Measurements from ENCODE around the gene ASCL2. TPM values are rescaled to one million over a fixed set of nuclear protein-coding genes. Genes with fewer than 3 reads are reported as not detected.
A peak's percentile ranks its signal among the peaks of the same experiment; 100 is the strongest.

ASCL2 gene
- total RNA-seq, 1 donor from 2014 or later, result not detected

DNA sequence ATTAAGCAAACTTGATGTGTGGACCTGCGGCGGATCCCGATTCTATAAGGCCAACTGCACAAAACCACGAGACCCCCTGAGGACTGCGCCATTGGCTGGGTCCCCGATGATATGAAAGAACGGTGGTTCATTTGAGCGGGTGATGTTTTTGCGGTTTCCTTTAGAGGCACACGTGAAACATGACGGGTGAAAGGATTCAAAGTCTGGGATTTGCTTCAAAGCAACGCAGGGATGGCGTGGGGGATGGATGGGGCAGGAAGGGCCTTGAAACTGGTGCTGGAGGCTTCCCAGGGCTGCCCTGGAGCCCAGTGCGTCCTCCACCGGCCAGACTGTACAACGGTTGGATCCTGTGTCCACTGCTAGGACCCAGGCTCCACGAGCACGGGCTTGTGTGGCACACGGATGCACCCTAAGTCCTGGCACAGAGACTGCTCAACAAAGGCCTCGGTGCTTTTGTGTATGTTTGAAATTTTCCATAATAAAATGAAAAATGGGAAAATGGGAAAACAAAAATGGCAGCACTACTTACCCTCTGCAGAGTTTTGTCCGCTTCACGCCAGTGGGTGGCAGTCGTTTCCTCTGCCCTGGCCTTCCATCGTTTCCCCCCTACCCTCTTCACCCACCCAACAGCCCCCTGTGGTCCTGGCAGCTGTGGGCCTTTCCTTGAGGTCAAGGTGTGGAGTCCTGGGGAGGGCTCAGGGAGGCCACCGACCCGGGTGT is 3.6 kb downstream of the ASCL2 start:
- H3K27me3 ChIP-seq, result peaks cover 15% of the 10 kb centered on the region
- no peak overlapping the region for H3K4me3 ChIP-seq
- TF ChIP-seq CTCF (IDR thresholded peaks at IDR 0.05), result no peak
- intact Hi-C loops (cut with DNase I), result no loop called here
- no peak overlapping the region for H3K27ac ChIP-seq
- H3K4me1 ChIP-seq, result peaks cover 10 to 11% of the 10 kb centered on the region in 2 donors
- no peaks in the 10 kb centered on the region for H3K36me3 ChIP-seq
- peak in 1 of 2 donors; percentile 47 for DNase-seq (ENCODE audit: low spot score in 2 of 2)
- no peaks in the 10 kb centered on the region for H3K9me3 ChIP-seq

- Histone ChIP-seq H3K27ac (no peak overlapping the region), H3K36me3 (no peaks in the 10 kb centered on the region), H3K9me3 (no peaks in the 10 kb centered on the region), H3K4me1 (peaks cover 8 to 11% of the 10 kb centered on the region in 2 donors), H3K27me3 (peaks cover 8% of the 10 kb centered on the region), H3K4me3 (no peak overlapping the region)
- peak in 1 of 2 donors; percentile 45 for DNase-seq (ENCODE audit: low spot score in 2 of 2)
- TF ChIP-seq CTCF (IDR thresholded peaks at IDR 0.05), result no peak
- intact Hi-C loops (cut with DNase I), result no loop called here
These were observed 4.4 kb downstream of the ASCL2 start for GRCh38 chr11:2265854-2266585.

- peak in 1 of 2 donors; percentile 64 for DNase-seq (ENCODE audit: low spot score in 2 of 2)
- H3K4me3 ChIP-seq, result no peak overlapping the region
- no peaks in the 10 kb centered on the region for H3K9me3 ChIP-seq
- no peak for TF ChIP-seq CTCF (IDR thresholded peaks at IDR 0.05)
- peaks cover 2% of the 10 kb centered on the region for H3K27me3 ChIP-seq
- no peak overlapping the region for H3K27ac ChIP-seq
- H3K36me3 ChIP-seq, result no peaks in the 10 kb centered on the region
- intact Hi-C loops (cut with DNase I), result no loop called here
- peaks cover 5 to 7% of the 10 kb centered on the region in 2 donors for H3K4me1 ChIP-seq
These were observed 5.0 kb downstream of the ASCL2 start for GRCh38 chr11:2265396-2265795.

GRCh38 chr11:2264366-2265053 is 5.9 kb downstream of the ASCL2 start:
- no peaks in the 10 kb centered on the region for H3K27me3 ChIP-seq
- no peak overlapping the region for H3K4me3 ChIP-seq
- no peak overlapping the region for H3K27ac ChIP-seq
- no peaks in the 10 kb centered on the region for H3K9me3 ChIP-seq
- no peaks in the 10 kb centered on the region for H3K36me3 ChIP-seq
- H3K4me1 ChIP-seq, result peaks cover under 1 to 1% of the 10 kb centered on the region in 2 donors
- no peak for DNase-seq (ENCODE audit: low spot score in 2 of 2)
- no peak for TF ChIP-seq CTCF (IDR thresholded peaks at IDR 0.05)
- intact Hi-C loops (cut with DNase I), result no loop called here

- Histone ChIP-seq H3K4me1 (no peaks in the 10 kb centered on the region), H3K9me3 (no peaks in the 10 kb centered on the region), H3K27me3 (no peaks in the 10 kb centered on the region), H3K36me3 (no peaks in the 10 kb centered on the region), H3K27ac (no peak overlapping the region), H3K4me3 (no peak overlapping the region)
- intact Hi-C loops (cut with DNase I), result no loop called here
- DNase-seq (ENCODE audit: low spot score in 2 of 2), result no peak
- TF ChIP-seq CTCF (IDR thresholded peaks at IDR 0.05), result no peak
These were observed 6.5 kb downstream of the ASCL2 start for GRCh38 chr11:2263724-2264360.

All from ascending aorta (tissue), 2 donors.